Neural progenitor cell (in vitro differentiated cells): Measurements from ENCODE around the gene SHBG. TPM values are rescaled to one million over a fixed set of nuclear protein-coding genes. Genes with fewer than 3 reads are reported as not detected.
A peak's percentile ranks its signal among the peaks of the same experiment; 100 is the strongest.
"Not testable (repeated sequence)": the region's sequence is repeated elsewhere in the genome, so short reads cannot be mapped to it uniquely, and the experiment has no call there.

ENCODE experiments used
- DNase-seq: peaks from one replicate; pipeline ENCODE4 v3.0.0-alpha.2; 2016; ENCODE audit warnings: low spot score
- H2AFZ ChIP-seq: fragments of 200-600 bp; sonication (generic); replicated peaks from 2 replicates; pipeline ENCODE4 v1.6.1; 2016; ENCODE audit warnings: antibody characterized with exemption
- H3F3A ChIP-seq: fragments of 200-600 bp; sonication (generic); 2 replicates; pipeline ENCODE4 v1.6.1; 2016; ENCODE audit warnings: antibody characterized with exemption, low read depth
- H3K27ac ChIP-seq: fragments of 200-600 bp; sonication (generic); 2 replicates; pipeline ENCODE4 v1.5.1; 2016; ENCODE audit warnings: mild to moderate bottlenecking
- H3K27me3 ChIP-seq: fragments of 200-600 bp; sonication (generic); 2 replicates; pipeline ENCODE4 v1.6.1; 2016; ENCODE audit warnings: mild to moderate bottlenecking, moderate library complexity
- H3K36me3 ChIP-seq: fragments of 200-600 bp; sonication (generic); 2 replicates; pipeline ENCODE4 v1.5.1; 2016
- H3K4me1 ChIP-seq: fragments of 200-600 bp; sonication (generic); 2 replicates; pipeline ENCODE4 v1.6.1; 2016; ENCODE audit warnings: mixed run types
- H3K4me2 ChIP-seq: fragments of 200-600 bp; sonication (generic); 2 replicates; pipeline ENCODE4 v1.6.1; 2016
- H3K4me3 ChIP-seq: fragments of 200-600 bp; sonication (generic); 2 replicates; pipeline ENCODE4 v1.5.1; 2016
- H3K79me2 ChIP-seq: fragments of 200-600 bp; sonication (generic); 2 replicates; pipeline ENCODE4 v1.6.1; 2016; ENCODE audit warnings: low read depth
- H3K9ac ChIP-seq: fragments of 200-600 bp; sonication (generic); 2 replicates; pipeline ENCODE4 v1.6.1; 2016
- H3K9me3 ChIP-seq: fragments of 200-600 bp; sonication (generic); 2 replicates; pipeline ENCODE4 v1.5.1; 2016; ENCODE audit warnings: low read depth
- H4K20me1 ChIP-seq: fragments of 200-600 bp; sonication (generic); 2 replicates; pipeline ENCODE4 v1.6.1; 2016; ENCODE audit warnings: low read depth
- H3K27ac Mint-ChIP-seq: 3 replicates; pipeline ENCODE4 v1.8.0; 2021; ENCODE audit warnings: mixed read lengths
- H3K27me3 Mint-ChIP-seq: 2 replicates; pipeline ENCODE4 v1.8.0; 2022; ENCODE audit warnings: low read depth, mild to moderate bottlenecking, inconsistent platforms, moderate library complexity, mixed read lengths; ENCODE audit not compliant: insufficient read depth
- H3K36me3 Mint-ChIP-seq: 3 replicates; pipeline ENCODE4 v1.8.0; 2021; ENCODE audit warnings: mixed read lengths
- H3K4me1 Mint-ChIP-seq: 3 replicates; pipeline ENCODE4 v1.8.0; 2021; ENCODE audit warnings: mixed read lengths
- H3K4me3 Mint-ChIP-seq: 3 replicates; pipeline ENCODE4 v1.8.0; 2021; ENCODE audit warnings: mild to moderate bottlenecking, moderate library complexity, mixed read lengths
- H3K9me3 Mint-ChIP-seq: 3 replicates; pipeline ENCODE4 v1.8.0; 2020; ENCODE audit warnings: mixed read lengths
- CTCF ChIP-seq: fragments of 200-600 bp; sonication (generic); IDR thresholded peaks from 2 replicates; pipeline ENCODE4 v1.5.1; 2017; ENCODE audit warnings: antibody characterized with exemption, mild to moderate bottlenecking
- EZH2 ChIP-seq: fragments of 200-600 bp; sonication (generic); IDR thresholded peaks from 2 replicates; pipeline ENCODE4 v1.6.1; 2017; ENCODE audit warnings: antibody characterized with exemption, mild to moderate bottlenecking, moderate library complexity
- EZH2phosphoT487 ChIP-seq: fragments of 200-600 bp; sonication (generic); IDR thresholded peaks from 2 replicates; pipeline ENCODE4 v1.6.1; 2017; ENCODE audit warnings: antibody characterized with exemption
- total RNA-seq: library from RNA; depleted of rRNA; stranded (reverse); fragments of >200 nt; gene quantifications from 2 replicates; pipeline ENCODE4 v1.2.3, GENCODE V29; 2015; ENCODE audit warnings: low replicate concordance

Gene SHBG
- total RNA-seq, 1 donor from 2014 or later = not detected

DNA sequence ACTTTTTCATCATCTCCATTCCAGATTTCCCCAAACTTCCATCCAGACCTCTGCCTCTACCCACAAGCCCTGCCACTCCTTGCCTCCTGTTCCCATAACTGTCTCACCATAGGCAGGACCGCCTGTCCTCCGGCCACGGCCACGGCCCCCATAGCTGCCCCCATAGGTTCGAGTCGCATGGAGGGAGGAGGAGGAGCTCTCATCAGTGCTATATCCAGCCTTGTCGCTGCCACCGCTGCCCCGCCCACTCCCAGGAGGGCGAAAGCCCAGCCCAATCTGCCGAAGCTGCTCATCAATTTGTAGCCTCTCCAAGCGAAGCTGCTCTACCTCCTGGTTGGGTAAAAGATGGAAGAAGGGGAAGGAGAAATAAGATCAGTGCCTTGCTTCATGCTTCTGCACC lies 36.6 kb upstream of the SHBG start:
- Mint-ChIP-seq H3K4me3 (peak overlapping the region; percentile 47), H3K27me3 (peaks cover 12% of the 10 kb centered on the region), H3K36me3 (peaks cover 43% of the 10 kb centered on the region), H3K9me3 (no peaks in the 10 kb centered on the region), H3K27ac (peak overlapping the region; percentile 46), H3K4me1 (peaks cover 10% of the 10 kb centered on the region)
- peaks cover 3% of the 10 kb centered on the region for H3K36me3 ChIP-seq
- no peaks in the 10 kb centered on the region for H3K27me3 ChIP-seq
- H2AFZ ChIP-seq = no peak overlapping the region
- no peak overlapping the region for H3K9ac ChIP-seq
- peaks cover 40% of the 10 kb centered on the region for H3K4me1 ChIP-seq
- H3K27ac ChIP-seq = peak overlapping the region; percentile 99
- H3K79me2 ChIP-seq = peaks cover 8% of the 10 kb centered on the region
- H3K4me2 ChIP-seq = no peak overlapping the region
- TF ChIP-seq EZH2phosphoT487 (no peak), EZH2 (no peak), CTCF (no peak)
- no peaks in the 10 kb centered on the region for H3K9me3 ChIP-seq
- H4K20me1 ChIP-seq = peaks cover 5% of the 10 kb centered on the region
- DNase-seq = no peak
- no peak overlapping the region for H3K4me3 ChIP-seq
- peaks cover 64% of the 10 kb centered on the region for H3F3A ChIP-seq

GRCh38 chr17:7597561-7597960 lies 32.4 kb upstream of the SHBG start:
- not testable (repeated sequence) for H2AFZ ChIP-seq, H3K36me3 ChIP-seq, H3K27me3 Mint-ChIP-seq, H3K4me1 Mint-ChIP-seq, H4K20me1 ChIP-seq, H3K9me3 Mint-ChIP-seq, H3K4me3 Mint-ChIP-seq, H3K27me3 ChIP-seq, H3K9ac ChIP-seq, H3K9me3 ChIP-seq, H3K79me2 ChIP-seq, H3K4me2 ChIP-seq, H3K27ac Mint-ChIP-seq, DNase-seq, H3K27ac ChIP-seq, H3K4me3 ChIP-seq
- H3K4me1 ChIP-seq = peaks cover 10% of the 10 kb centered on the region
- H3K36me3 Mint-ChIP-seq = peaks cover 45% of the 10 kb centered on the region
- peaks cover 22% of the 10 kb centered on the region for H3F3A ChIP-seq

GRCh38 chr17:7606280-7606679 lies 23.7 kb upstream of the SHBG start:
- Mint-ChIP-seq H3K36me3 (peaks cover 44% of the 10 kb centered on the region), H3K27ac (no peak overlapping the region), H3K9me3 (no peaks in the 10 kb centered on the region), H3K4me1 (peaks cover 10% of the 10 kb centered on the region), H3K27me3 (no peaks in the 10 kb centered on the region), H3K4me3 (no peak overlapping the region)
- Histone ChIP-seq H3K4me3 (no peak overlapping the region), H3K9me3 (no peaks in the 10 kb centered on the region), H3K9ac (no peak overlapping the region), H3K79me2 (peaks cover 54% of the 10 kb centered on the region), H3K4me2 (no peak overlapping the region), H3K27me3 (no peaks in the 10 kb centered on the region), H2AFZ (no peak overlapping the region), H3F3A (no peaks in the 10 kb centered on the region), H4K20me1 (peaks cover 58% of the 10 kb centered on the region), H3K27ac (no peak overlapping the region), H3K36me3 (peaks cover 6% of the 10 kb centered on the region), H3K4me1 (no peaks in the 10 kb centered on the region)
- DNase-seq = no peak
- TF ChIP-seq EZH2 (no peak), EZH2phosphoT487 (no peak), CTCF (no peak)

- Histone ChIP-seq H3F3A (peaks cover 12% of the 10 kb centered on the region), H3K4me2 (no peak overlapping the region), H3K4me3 (no peak overlapping the region), H4K20me1 (peaks cover 79% of the 10 kb centered on the region), H3K36me3 (peaks cover 6% of the 10 kb centered on the region), H3K9me3 (no peaks in the 10 kb centered on the region), H3K27me3 (no peaks in the 10 kb centered on the region), H3K9ac (no peak overlapping the region), H3K4me1 (peaks cover 16% of the 10 kb centered on the region), H3K27ac (no peak overlapping the region), H3K79me2 (peaks cover 86% of the 10 kb centered on the region), H2AFZ (no peak overlapping the region)
- H3K27me3 Mint-ChIP-seq = peaks cover 4% of the 10 kb centered on the region
- H3K27ac Mint-ChIP-seq = no peak overlapping the region
- DNase-seq = no peak
- H3K9me3 Mint-ChIP-seq = no peaks in the 10 kb centered on the region
- H3K36me3 Mint-ChIP-seq = peaks cover 29% of the 10 kb centered on the region
- no peak overlapping the region for H3K4me3 Mint-ChIP-seq
- TF ChIP-seq CTCF (no peak), EZH2phosphoT487 (no peak), EZH2 (no peak)
- peaks cover 34% of the 10 kb centered on the region for H3K4me1 Mint-ChIP-seq
Measured at GRCh38 chr17:7610641-7611040, 19.3 kb upstream of the SHBG start.
